ENCODE measurements around the gene PSMB9. TPM values are rescaled to one million over a fixed set of nuclear protein-coding genes. Genes with fewer than 3 reads are reported as not detected.

Gene PSMB9
- total and polyA plus RNA-seq, 2 of the 4 experiments (the other 2 are of a cell fraction): 9.0 to 12.8 TPM

DNA sequence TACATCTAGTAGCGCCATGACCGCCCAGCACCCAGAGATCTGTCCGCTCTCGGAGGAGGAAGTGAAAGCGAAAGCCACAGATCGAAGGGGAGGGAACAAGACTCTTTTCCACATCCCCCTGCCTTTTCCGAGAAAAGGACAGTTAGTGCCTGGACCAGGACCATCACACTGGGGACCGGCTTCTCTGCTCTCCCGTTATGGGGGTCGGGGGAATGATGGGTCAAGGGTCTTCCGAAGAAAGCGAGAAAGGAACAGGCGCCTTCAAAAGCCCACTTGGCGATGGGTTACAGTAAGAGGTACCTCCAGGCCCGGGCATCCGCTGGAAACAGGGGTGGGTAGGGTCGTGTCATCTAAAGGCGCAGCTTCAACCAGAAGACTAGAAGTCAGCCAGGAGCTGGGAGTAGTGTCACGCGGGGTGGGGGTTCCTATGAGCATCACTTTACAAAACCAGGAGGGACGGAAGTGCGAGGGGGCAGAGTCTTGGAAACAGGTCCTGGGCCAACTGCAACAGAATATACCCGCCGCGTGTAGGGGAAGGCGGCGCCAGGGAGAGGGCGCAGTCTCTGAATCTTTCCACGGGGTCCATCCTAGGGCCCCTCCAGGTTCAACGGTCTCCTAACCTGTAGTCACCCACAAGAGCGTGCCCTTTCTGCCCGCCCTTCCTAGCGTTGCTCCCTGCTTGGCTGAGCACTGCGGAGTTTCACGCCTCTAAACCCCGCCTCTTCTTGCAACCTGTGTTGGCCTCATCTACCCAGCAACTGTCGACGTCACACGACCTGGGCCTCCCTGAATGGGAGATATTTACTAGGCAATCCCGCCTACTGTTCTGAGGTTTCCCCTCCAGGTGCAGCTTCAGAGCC is 9.8 kb upstream of the PSMB9 start, which contains the start of gene PSMB8:
Gene PSMB8, minus strand, starts transcription at position 69 of the 860 bp plus-strand sequence. Its CDS starts 51 bp downstream, at position 18.
- Histone ChIP-seq H3K23ac (ENCODE audit: low read depth, low read length) (peak within 1 kb of the TSS; percentile 98), H3K4me1 (ENCODE audit: control insufficient read depth, insufficient read depth, low read length) (0 out of 2 replicates have a peak, but pooled peaks cover 2% of the 10 kb centered on the region), H3K4me3 (ENCODE audit: insufficient read depth, low read depth, low read length) (peak within 1 kb of the TSS; percentile 73), H2BK5ac (ENCODE audit: low read depth, low read length, poor library complexity, severe bottlenecking) (peak within 1 kb of the TSS; percentile 74), H4K91ac (ENCODE audit: insufficient read depth, low read depth, low read length) (peak within 1 kb of the TSS; percentile 87), H3K18ac (ENCODE audit: low read depth, low read length) (peak within 1 kb of the TSS; percentile 50), H2BK20ac (ENCODE audit: low read depth, low read length) (peak within 1 kb of the TSS; percentile 68), H2AK5ac (ENCODE audit: low read depth, low read length) (peak within 1 kb of the TSS; percentile 66), H4K8ac (ENCODE audit: low read depth in 2 of 2, low read length in 2 of 2) (peak within 1 kb of the TSS; percentile 31 to 92), H3K4ac (ENCODE audit: low read depth, low read length) (peak within 1 kb of the TSS; percentile 98), H4K5ac (ENCODE audit: low read depth, low read length) (peak within 1 kb of the TSS; percentile 57), H3K4me2 (ENCODE audit: low read depth, low read length) (peak within 1 kb of the TSS; percentile 81), H3K56ac (ENCODE audit: extremely low read depth, insufficient read depth, low read length) (peak within 1 kb of the TSS; percentile 88), H3K27me3 (ENCODE audit: control insufficient read depth, insufficient read depth, low read length) (no peaks in the 10 kb centered on the region), H3K14ac (replicated peaks; ENCODE audit: low read depth, low read length) (peak within 1 kb of the TSS; percentile 98), H3K9ac (ENCODE audit: low read depth, low read length) (peak within 1 kb of the TSS; percentile 81), H2BK120ac (ENCODE audit: low read depth, low read length) (peak within 1 kb of the TSS; percentile 90), H3K27ac (ENCODE audit: insufficient read depth, low read length) (peak within 1 kb of the TSS; percentile 67), H2BK15ac (ENCODE audit: low read depth, low read length) (peak within 1 kb of the TSS; percentile 50; the same call in 2 of the 3 replicates), H2AFZ (replicated peaks; ENCODE audit: low read length, poor library complexity) (peak within 1 kb of the TSS; percentile 94), H4K20me1 (ENCODE audit: insufficient read depth, low read length) (no peaks in the 10 kb centered on the region), H3K36me3 (ENCODE audit: control insufficient read depth, insufficient read depth, low read length) (peaks cover 24% of the 10 kb centered on the region), H3K9me3 (ENCODE audit: control insufficient read depth, insufficient read depth, low read length) (no peaks in the 10 kb centered on the region), H2AK9ac (replicated peaks; ENCODE audit: low read depth, low read length, poor library complexity) (peak within 1 kb of the TSS; percentile 98), H3K9me1 (ENCODE audit: insufficient read depth, low read length) (peaks cover 9% of the 10 kb centered on the region; the same call in 1 of the 2 replicates), H3K79me1 (ENCODE audit: low read depth in 1 of 2, low read length in 2 of 2) (peaks cover 0 to 25% of the 10 kb centered on the region in 2 experiments; a peak in 2 of 4 replicates)
- in situ Hi-C loops (cut with MboI; ENCODE audit: low sequenced_read_pairs): no loop called here
- intact Hi-C loops (cut with micrococcal nuclease): loop anchor here (1.0 to 2.0 kb wide), 2 partner anchors 10 to 129 kb away; partner anchors contain the start of gene PSMB9
- DNase-seq (peak; percentile 90), ATAC-seq (ENCODE audit: low read depth) (peak; percentile 94)
- WGBS, 2 experiments (ENCODE audit: extremely low coverage in 2 of 2, insufficient read length in 1 of 2): 0% methylated on average over 22 of the region's 40 CpGs; no CpG with 5 or more reads in 1 of the 2 experiments
- ChIA-PET POLR2A (ENCODE audit: unreplicated experiment) (no interaction called here), CTCF (interaction anchor here (2.5 kb wide), 1 partner anchor 24 kb away, joined by 8 read pairs; no protein-coding TSS in a partner anchor)
- TF ChIP-seq, protein P1, sequence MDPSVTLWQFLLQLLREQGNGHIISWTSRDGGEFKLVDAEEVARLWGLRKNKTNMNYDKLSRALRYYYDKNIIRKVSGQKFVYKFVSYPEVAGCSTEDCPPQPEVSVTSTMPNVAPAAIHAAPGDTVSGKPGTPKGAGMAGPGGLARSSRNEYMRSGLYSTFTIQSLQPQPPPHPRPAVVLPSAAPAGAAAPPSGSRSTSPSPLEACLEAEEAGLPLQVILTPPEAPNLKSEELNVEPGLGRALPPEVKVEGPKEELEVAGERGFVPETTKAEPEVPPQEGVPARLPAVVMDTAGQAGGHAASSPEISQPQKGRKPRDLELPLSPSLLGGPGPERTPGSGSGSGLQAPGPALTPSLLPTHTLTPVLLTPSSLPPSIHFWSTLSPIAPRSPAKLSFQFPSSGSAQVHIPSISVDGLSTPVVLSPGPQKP (IDR thresholded peaks at IDR 0.05; ENCODE audit: borderline replicate concordance, low read depth, low read length): no peak
- TF ChIP-seq CEBPB (IDR thresholded peaks at IDR 0.05; ENCODE audit: low read depth, low read length) (0 out of 2 replicates have a peak, but pooled peaks have one; percentile 35), MXI1 (IDR thresholded peaks at IDR 0.05; ENCODE audit: borderline replicate concordance, low read depth, low read length) (0 out of 2 replicates have a peak, but pooled peaks have one; percentile 33), FOS (IDR thresholded peaks at IDR 0.05; ENCODE audit: low read depth, low read length) (no peak), RFX5 (IDR thresholded peaks at IDR 0.05; ENCODE audit: low read depth, low read length) (peak; percentile 99), RCOR1 (IDR thresholded peaks at IDR 0.05; ENCODE audit: insufficient replicate concordance, low read length) (no peak), SMC3 (IDR thresholded peaks at IDR 0.05; ENCODE audit: low read depth, low read length) (no peak), NFE2L2 (IDR thresholded peaks at IDR 0.05; ENCODE audit: low read depth, low read length) (no peak), POLR2A (IDR thresholded peaks at IDR 0.05; ENCODE audit: low read depth, low read length) (peak; percentile 27; the same call in 1 of the 2 replicates)
- TF ChIP-seq, protein P2, sequence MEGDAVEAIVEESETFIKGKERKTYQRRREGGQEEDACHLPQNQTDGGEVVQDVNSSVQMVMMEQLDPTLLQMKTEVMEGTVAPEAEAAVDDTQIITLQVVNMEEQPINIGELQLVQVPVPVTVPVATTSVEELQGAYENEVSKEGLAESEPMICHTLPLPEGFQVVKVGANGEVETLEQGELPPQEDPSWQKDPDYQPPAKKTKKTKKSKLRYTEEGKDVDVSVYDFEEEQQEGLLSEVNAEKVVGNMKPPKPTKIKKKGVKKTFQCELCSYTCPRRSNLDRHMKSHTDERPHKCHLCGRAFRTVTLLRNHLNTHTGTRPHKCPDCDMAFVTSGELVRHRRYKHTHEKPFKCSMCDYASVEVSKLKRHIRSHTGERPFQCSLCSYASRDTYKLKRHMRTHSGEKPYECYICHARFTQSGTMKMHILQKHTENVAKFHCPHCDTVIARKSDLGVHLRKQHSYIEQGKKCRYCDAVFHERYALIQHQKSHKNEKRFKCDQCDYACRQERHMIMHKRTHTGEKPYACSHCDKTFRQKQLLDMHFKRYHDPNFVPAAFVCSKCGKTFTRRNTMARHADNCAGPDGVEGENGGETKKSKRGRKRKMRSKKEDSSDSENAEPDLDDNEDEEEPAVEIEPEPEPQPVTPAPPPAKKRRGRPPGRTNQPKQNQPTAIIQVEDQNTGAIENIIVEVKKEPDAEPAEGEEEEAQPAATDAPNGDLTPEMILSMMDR (conservative IDR thresholded peaks at IDR 0.05; ENCODE audit: low read depth, low read length): 0 out of 2 replicates have a peak, but pooled peaks have one; percentile 19
- TF ChIP-seq, protein P3, sequence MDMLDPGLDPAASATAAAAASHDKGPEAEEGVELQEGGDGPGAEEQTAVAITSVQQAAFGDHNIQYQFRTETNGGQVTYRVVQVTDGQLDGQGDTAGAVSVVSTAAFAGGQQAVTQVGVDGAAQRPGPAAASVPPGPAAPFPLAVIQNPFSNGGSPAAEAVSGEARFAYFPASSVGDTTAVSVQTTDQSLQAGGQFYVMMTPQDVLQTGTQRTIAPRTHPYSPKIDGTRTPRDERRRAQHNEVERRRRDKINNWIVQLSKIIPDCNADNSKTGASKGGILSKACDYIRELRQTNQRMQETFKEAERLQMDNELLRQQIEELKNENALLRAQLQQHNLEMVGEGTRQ (IDR thresholded peaks at IDR 0.05; ENCODE audit: low read depth, low read length): 0 out of 2 replicates have a peak, but pooled peaks have one; percentile 2
- dilution Hi-C loops (cut with HindIII; ENCODE audit: low sequenced_read_pairs, unreplicated experiment): no loop called here
- BruUV-seq (replicated peaks): no TSS peak

Data from IMR-90 (cell line).